BJ (cell line): ENCODE data around the gene ERVMER34-1. TPM values are rescaled to one million over a fixed set of nuclear protein-coding genes. Genes with fewer than 3 reads are reported as not detected.

Source experiments
- CTCF ChIA-PET: fragments of 350-600 bp; formaldehyde crosslinking; extraction: SDS; loops from one replicate; lab custom pipeline; 2021; ENCODE audit warnings: antibody characterized with exemption, inconsistent platforms; lab: Yijun Ruan, JAX
- POLR2A ChIA-PET: fragments of 300-600 bp; sonication (Branson Sonifier 250); formaldehyde crosslinking; extraction: SDS; loops from one replicate; lab custom pipeline; 2021; ENCODE audit warnings: antibody characterized with exemption; lab: Charles Lee
- DNase-seq: peaks from one replicate; pipeline ENCODE4 v3.0.0-alpha.2; 2011; ENCODE audit warnings: low read depth
- H3K27me3 ChIP-seq: 2 replicates; pipeline ENCODE4 v1.6.0; 2011; ENCODE audit warnings: low read length; ENCODE audit not compliant: control insufficient read depth, insufficient read depth
- H3K36me3 ChIP-seq: 2 replicates; pipeline ENCODE4 v1.5.1; 2011; ENCODE audit warnings: low read length; ENCODE audit not compliant: control insufficient read depth, insufficient read depth
- H3K4me3 ChIP-seq: 2 replicates; pipeline ENCODE4 v1.5.1; 2011; ENCODE audit warnings: low read depth, mild to moderate bottlenecking, control low read depth, low read length
- polyA plus RNA-seq: library from polyadenylated mRNA; depleted of rRNA; stranded (reverse); fragments of >200 nt; gene quantifications from 2 replicates; pipeline ENCODE4 v1.2.3, GENCODE V29; 2011; rRNA removed
- small RNA-seq: library from RNA; depleted of rRNA; stranded (forward); fragments of <200 nt; gene quantifications from one replicate; pipeline ENCODE3, GENCODE V24; 2012; ENCODE audit warnings: low replicate concordance, low read depth; ENCODE audit not compliant: insufficient read length
- TF ChIP-seq, protein P1 (sequence below): IDR thresholded peaks from 2 replicates; pipeline ENCODE4 v1.5.1; 2011; ENCODE audit warnings: low read depth, mild to moderate bottlenecking, control low read depth, inconsistent platforms, low read length, moderate library complexity; ENCODE audit not compliant: insufficient read depth

ERVMER34-1 gene
- polyA plus RNA-seq, 1 experiment, result 0.05 TPM

DNA sequence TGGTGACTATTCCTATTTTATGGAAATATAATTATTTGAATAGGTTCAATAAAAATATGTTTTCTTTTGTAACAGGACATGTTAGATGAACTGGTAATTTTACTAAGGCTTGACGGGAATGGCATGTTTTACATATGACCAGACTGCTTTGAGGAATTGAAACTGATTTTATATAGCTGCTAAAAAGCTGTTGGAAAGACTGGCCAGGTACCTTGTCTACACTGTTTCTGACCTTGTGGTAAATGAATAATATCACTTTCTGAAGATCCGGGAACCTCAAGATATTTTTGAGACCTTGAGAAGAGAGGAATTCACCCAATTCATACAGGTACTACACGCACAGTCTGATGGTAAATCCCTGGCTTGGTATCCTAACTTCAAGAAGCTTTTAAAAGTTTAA is 50.0 kb downstream of the ERVMER34-1 start:
- POLR2A ChIA-PET, result no interaction called here
- TF ChIP-seq, protein P1, sequence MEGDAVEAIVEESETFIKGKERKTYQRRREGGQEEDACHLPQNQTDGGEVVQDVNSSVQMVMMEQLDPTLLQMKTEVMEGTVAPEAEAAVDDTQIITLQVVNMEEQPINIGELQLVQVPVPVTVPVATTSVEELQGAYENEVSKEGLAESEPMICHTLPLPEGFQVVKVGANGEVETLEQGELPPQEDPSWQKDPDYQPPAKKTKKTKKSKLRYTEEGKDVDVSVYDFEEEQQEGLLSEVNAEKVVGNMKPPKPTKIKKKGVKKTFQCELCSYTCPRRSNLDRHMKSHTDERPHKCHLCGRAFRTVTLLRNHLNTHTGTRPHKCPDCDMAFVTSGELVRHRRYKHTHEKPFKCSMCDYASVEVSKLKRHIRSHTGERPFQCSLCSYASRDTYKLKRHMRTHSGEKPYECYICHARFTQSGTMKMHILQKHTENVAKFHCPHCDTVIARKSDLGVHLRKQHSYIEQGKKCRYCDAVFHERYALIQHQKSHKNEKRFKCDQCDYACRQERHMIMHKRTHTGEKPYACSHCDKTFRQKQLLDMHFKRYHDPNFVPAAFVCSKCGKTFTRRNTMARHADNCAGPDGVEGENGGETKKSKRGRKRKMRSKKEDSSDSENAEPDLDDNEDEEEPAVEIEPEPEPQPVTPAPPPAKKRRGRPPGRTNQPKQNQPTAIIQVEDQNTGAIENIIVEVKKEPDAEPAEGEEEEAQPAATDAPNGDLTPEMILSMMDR, result no peak
- CTCF ChIA-PET, result no interaction called here
- no peak for DNase-seq
- Histone ChIP-seq H3K36me3 (no peaks in the 10 kb centered on the region), H3K27me3 (peaks cover 1% of the 10 kb centered on the region; the same call in 1 of the 2 replicates), H3K4me3 (no peak overlapping the region)

DNA sequence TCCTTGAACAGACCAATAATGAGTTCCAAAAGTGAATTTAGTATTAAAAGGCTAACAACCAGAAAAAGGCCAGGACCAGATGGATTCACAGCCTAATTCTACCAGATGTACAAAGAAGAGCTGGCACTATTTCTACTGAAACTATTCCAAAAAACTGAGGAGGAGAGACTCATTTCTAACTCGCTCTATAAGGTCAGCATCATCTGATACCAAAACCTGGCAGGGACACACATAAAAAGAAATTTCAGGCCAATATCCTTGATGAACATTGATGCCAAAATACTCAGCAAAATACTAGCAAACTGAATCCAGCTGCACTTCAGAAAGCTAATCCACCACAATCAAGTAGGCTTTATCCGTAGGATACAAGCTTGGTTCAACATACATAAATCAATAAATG is 56.3 kb downstream of the ERVMER34-1 start:
- CTCF ChIA-PET, result no interaction called here
- POLR2A ChIA-PET, result no interaction called here

DNA sequence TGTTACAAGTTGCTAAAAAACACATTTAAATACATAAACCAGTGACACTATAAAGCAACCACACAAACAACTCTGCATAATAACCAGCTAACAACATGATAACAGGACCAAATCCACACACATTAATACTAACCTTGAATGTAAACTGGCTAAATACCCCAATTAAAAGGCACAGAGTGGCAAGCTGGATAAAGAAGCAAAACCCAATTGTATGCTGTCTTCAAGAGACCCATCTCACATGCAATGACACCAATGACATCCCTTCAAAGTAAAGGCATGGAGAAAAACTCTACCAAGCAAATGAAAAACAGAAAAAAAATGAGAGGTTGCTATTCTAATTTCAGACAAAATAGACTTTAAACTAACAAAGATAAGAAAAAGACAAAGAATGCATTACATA is 57.7 kb downstream of the ERVMER34-1 start:
- TF ChIP-seq, protein P1, result no peak
- Histone ChIP-seq H3K4me3 (no peak overlapping the region), H3K36me3 (no peaks in the 10 kb centered on the region), H3K27me3 (no peaks in the 10 kb centered on the region)
- ChIA-PET POLR2A (no interaction called here), CTCF (interaction anchor here (0.7 kb wide), 1 partner anchor 34 kb away, joined by 3 read pairs; the partner anchor contains the start of gene USP46)
- no peak for DNase-seq

More for the DNA sequence above, 56.3 kb downstream of the ERVMER34-1 start:
- TF ChIP-seq, protein P1, result no peak
- H3K27me3 ChIP-seq, result no peaks in the 10 kb centered on the region
- H3K4me3 ChIP-seq, result no peak overlapping the region
- no peak for DNase-seq
- H3K36me3 ChIP-seq, result no peaks in the 10 kb centered on the region

Small RNA genes within 50 kb of the gene (small RNA-seq; reads per million reads assigned to genes)
- not detected for gene MIR4449
- gene RF00019, result not detected
- not detected for gene RF00568
- 19.8 reads per million, percentile 83 among the genes with 10 or more reads in this experiment for gene SNORA26

Other genes with a start within 250 kb of the ERVMER34-1 start
- 12.5 and 16.8 TPM in 2 replicates for gene USP46, start 92.1 kb downstream of the ERVMER34-1 start, polyA plus RNA-seq
- 0.20 and 0.22 TPM in 2 replicates for gene RASL11B, start 110.9 kb upstream of the ERVMER34-1 start, polyA plus RNA-seq